NK-92 (cell line): ENCODE measurements around the gene OR56A3.

Source experiments
- DNase-seq: peaks from one replicate; lab custom pipeline; 2025; ENCODE audit not compliant: unreplicated experiment; lab: John Stamatoyannopoulos, UW

Gene OR56A3

GRCh38 chr11:5968394-5968793 is 26.3 kb downstream of the OR56A3 start, which contains the start of gene OR56A5:
Gene OR56A5 (minus strand): TSS chr11:5968494. CDS start chr11:5968494, 0 bp downstream.
- DNase-seq, result no peak

GRCh38 chr11:5973530-5973929 is 31.5 kb downstream of the OR56A3 start:
- no peak for DNase-seq

GRCh38 chr11:5983443-5983842 is 41.4 kb downstream of the OR56A3 start:
- no peak for DNase-seq

DNA sequence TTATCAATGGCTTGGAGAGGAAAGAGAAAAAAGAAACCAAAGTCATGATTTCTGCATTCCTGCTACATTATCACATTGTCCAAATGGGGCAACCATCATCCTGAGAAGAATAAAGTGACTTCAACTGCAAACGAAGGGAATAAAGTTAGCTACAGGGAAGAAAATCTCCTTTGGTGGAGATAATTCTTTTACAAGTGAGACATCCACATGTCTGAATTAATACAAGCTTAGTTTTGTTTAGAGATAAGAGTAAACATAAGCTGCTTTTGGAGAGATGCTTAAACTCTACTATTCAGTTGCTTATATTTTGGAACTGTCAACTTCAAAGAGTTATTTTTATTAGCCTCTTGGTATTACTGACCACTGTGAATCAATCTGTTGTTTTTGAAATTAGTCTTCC is 44.8 kb downstream of the OR56A3 start, which contains the start of gene OR52L1:
Gene OR52L1 (minus strand): TSS at position 101 of the 400 bp plus-strand sequence. CDS start 55 bp downstream, at position 46.
- DNase-seq, result no peak

GRCh38 chr11:5989203-5989602 is 47.2 kb downstream of the OR56A3 start:
- no peak for DNase-seq

GRCh38 chr11:5992150-5992549 is 50.1 kb downstream of the OR56A3 start:
- DNase-seq, result no peak

GRCh38 chr11:5992604-5993251 is 50.7 kb downstream of the OR56A3 start:
- no peak for DNase-seq

DNA sequence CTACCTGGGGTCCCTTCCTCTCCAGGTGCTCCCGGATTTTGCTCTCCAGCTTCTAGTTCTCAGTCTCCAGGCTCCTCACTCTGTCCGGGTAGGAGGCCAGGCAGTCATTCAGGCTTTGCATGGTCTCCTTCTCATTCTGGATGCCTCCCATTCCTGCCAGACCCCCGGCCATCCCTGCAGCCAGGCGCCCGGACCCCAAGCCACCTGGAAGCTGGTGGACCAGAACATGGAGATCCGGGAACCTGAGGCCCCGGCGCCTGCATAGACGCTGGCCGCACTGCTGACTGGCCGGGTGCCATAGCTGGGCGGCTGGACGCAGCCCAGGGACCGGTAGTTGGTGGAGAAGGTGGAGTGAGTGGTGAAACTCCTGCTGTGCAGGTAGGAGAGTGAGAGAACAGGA is 52.7 kb downstream of the OR56A3 start:
- no peak for DNase-seq
